GM12801 (cell line): ENCODE results near the gene XXYLT1.

Experiments
- CTCF ChIP-seq: IDR thresholded peaks from one replicate; pipeline ENCODE4 v1.5.1; 2011; ENCODE audit warnings: control low read depth; ENCODE audit not compliant: insufficient read length; ENCODE audit errors: extremely low read depth

Gene XXYLT1

GRCh38 chr3:195129644-195130492 lies 141.1 kb downstream of the XXYLT1 start:
- TF ChIP-seq CTCF = no peak

- no peak for TF ChIP-seq CTCF
Observed at GRCh38 chr3:195129072-195129643, 141.8 kb downstream of the XXYLT1 start.

- TF ChIP-seq CTCF = no peak
Observed at GRCh38 chr3:195128255-195129071, 142.5 kb downstream of the XXYLT1 start.

GRCh38 chr3:195126056-195126605 lies 144.8 kb downstream of the XXYLT1 start:
- TF ChIP-seq CTCF = no peak

GRCh38 chr3:195125646-195126045 lies 145.3 kb downstream of the XXYLT1 start:
- TF ChIP-seq CTCF = no peak

GRCh38 chr3:195124378-195124992 lies 146.5 kb downstream of the XXYLT1 start:
- TF ChIP-seq CTCF = no peak
